ENCODE data around the gene DNAJC6.

Gene DNAJC6

DNA sequence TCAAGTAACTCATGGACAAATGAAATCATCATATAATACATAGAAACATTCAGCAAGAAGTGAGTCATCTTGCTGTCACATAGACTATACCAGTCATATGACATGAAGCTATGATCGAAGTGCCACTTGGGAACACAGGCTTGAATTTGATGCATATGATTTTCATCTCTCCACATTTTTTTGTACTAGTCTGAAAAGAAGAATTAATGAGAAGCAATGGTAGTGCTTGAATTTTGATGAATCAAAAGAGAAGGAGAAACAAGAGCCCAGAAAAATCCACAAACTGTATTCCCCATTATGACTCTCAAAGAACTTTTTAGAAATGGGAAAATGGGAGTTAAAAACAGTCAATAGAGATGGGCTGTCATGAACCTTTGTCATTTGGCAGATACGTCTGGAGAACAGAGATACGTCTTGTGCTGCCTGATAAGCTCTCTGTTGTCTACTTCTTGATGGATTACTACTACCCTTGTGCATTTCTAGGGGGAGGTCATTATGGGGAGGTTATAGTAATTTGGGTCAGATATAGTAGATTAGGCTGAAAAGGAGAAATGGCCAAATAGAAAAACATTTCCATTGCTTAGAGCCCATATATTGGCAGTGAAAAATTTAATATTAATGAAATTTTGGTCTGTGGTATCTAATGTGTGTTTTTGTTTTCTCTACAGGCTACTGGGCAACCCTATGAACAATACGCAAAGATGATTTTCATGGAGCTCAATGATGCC lies 103.1 kb downstream of the DNAJC6 start:
- Histone ChIP-seq H3K9ac (no peak overlapping the region), H3K36me3 (ENCODE audit: insufficient read depth) (no peaks in the 10 kb centered on the region), H3K4me1 (ENCODE audit: low read depth, poor library complexity, severe bottlenecking) (no peaks in the 10 kb centered on the region), H3K79me2 (ENCODE audit: insufficient read depth, low read depth) (no peaks in the 10 kb centered on the region), H3K4me3 (IDR thresholded peaks at IDR 0.05; ENCODE audit: insufficient read depth, low read depth, low read length) (no peak overlapping the region), H3K4me2 (no peak overlapping the region), H2AFZ (ENCODE audit: low read depth) (no peak overlapping the region), H3K27me3 (ENCODE audit: insufficient read depth, low read depth) (no peaks in the 10 kb centered on the region), H3K27ac (no peak overlapping the region), H4K20me1 (ENCODE audit: insufficient read depth) (no peaks in the 10 kb centered on the region)
- TF ChIP-seq, protein P1, sequence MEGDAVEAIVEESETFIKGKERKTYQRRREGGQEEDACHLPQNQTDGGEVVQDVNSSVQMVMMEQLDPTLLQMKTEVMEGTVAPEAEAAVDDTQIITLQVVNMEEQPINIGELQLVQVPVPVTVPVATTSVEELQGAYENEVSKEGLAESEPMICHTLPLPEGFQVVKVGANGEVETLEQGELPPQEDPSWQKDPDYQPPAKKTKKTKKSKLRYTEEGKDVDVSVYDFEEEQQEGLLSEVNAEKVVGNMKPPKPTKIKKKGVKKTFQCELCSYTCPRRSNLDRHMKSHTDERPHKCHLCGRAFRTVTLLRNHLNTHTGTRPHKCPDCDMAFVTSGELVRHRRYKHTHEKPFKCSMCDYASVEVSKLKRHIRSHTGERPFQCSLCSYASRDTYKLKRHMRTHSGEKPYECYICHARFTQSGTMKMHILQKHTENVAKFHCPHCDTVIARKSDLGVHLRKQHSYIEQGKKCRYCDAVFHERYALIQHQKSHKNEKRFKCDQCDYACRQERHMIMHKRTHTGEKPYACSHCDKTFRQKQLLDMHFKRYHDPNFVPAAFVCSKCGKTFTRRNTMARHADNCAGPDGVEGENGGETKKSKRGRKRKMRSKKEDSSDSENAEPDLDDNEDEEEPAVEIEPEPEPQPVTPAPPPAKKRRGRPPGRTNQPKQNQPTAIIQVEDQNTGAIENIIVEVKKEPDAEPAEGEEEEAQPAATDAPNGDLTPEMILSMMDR (conservative IDR thresholded peaks at IDR 0.05; ENCODE audit: low read depth, low read length) = no peak

- Histone ChIP-seq H2AFZ (ENCODE audit: low read depth) (no peak overlapping the region), H3K4me2 (no peak overlapping the region), H3K36me3 (ENCODE audit: insufficient read depth) (no peaks in the 10 kb centered on the region), H3K27ac (no peak overlapping the region), H3K4me1 (ENCODE audit: low read depth, poor library complexity, severe bottlenecking) (no peaks in the 10 kb centered on the region), H3K9ac (no peak overlapping the region), H3K79me2 (ENCODE audit: insufficient read depth, low read depth) (no peaks in the 10 kb centered on the region), H3K27me3 (ENCODE audit: insufficient read depth, low read depth) (no peaks in the 10 kb centered on the region), H4K20me1 (ENCODE audit: insufficient read depth) (no peaks in the 10 kb centered on the region), H3K4me3 (IDR thresholded peaks at IDR 0.05; ENCODE audit: insufficient read depth, low read depth, low read length) (no peak overlapping the region)
- TF ChIP-seq, protein P1 (conservative IDR thresholded peaks at IDR 0.05; ENCODE audit: low read depth, low read length) = no peak
Measured at GRCh38 chr1:65412984-65413375, 103.6 kb downstream of the DNAJC6 start.

DNA sequence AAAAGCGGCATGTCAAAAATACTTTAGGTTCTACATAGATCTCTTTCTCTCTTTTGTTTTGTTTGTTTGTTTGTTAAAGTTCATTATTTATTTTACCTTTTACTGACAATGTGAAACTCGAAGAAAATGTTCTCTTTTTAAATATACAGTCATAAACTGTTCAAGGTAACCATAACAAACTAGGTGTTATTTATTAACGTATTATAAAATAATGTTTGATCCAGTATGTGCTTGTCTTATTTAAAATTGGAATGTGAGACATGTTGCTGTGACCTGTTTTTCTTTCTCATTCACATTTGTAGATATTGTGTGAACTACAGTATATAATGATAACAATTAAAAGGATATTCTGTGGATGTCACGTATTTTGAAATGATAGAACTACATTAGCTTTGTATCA lies 105.2 kb downstream of the DNAJC6 start:
- Histone ChIP-seq H3K4me3 (IDR thresholded peaks at IDR 0.05; ENCODE audit: insufficient read depth, low read depth, low read length) (no peak overlapping the region), H3K79me2 (ENCODE audit: insufficient read depth, low read depth) (no peaks in the 10 kb centered on the region), H3K36me3 (ENCODE audit: insufficient read depth) (no peaks in the 10 kb centered on the region), H3K27me3 (ENCODE audit: insufficient read depth, low read depth) (no peaks in the 10 kb centered on the region), H4K20me1 (ENCODE audit: insufficient read depth) (no peaks in the 10 kb centered on the region), H3K27ac (no peak overlapping the region), H3K4me1 (ENCODE audit: low read depth, poor library complexity, severe bottlenecking) (peaks cover 6% of the 10 kb centered on the region), H3K9ac (no peak overlapping the region), H3K4me2 (no peak overlapping the region), H2AFZ (ENCODE audit: low read depth) (no peak overlapping the region)
- TF ChIP-seq, protein P1 (conservative IDR thresholded peaks at IDR 0.05; ENCODE audit: low read depth, low read length) = no peak

- H3K79me2 ChIP-seq (ENCODE audit: insufficient read depth, low read depth) = no peaks in the 10 kb centered on the region; the same call in 1 of the 2 replicates
- no peak overlapping the region for H3K27ac ChIP-seq
- H4K20me1 ChIP-seq (ENCODE audit: insufficient read depth) = no peaks in the 10 kb centered on the region
- H2AFZ ChIP-seq (ENCODE audit: low read depth) = no peak overlapping the region
- H3K4me2 ChIP-seq = no peak overlapping the region
- peaks cover 10% of the 10 kb centered on the region for H3K4me1 ChIP-seq (ENCODE audit: low read depth, poor library complexity, severe bottlenecking)
- no peak overlapping the region for H3K4me3 ChIP-seq (IDR thresholded peaks at IDR 0.05; ENCODE audit: insufficient read depth, low read depth, low read length)
- H3K9ac ChIP-seq = no peak overlapping the region
- TF ChIP-seq, protein P1 (conservative IDR thresholded peaks at IDR 0.05; ENCODE audit: low read depth, low read length) = no peak
- no peaks in the 10 kb centered on the region for H3K27me3 ChIP-seq (ENCODE audit: insufficient read depth, low read depth)
- no peaks in the 10 kb centered on the region for H3K36me3 ChIP-seq (ENCODE audit: insufficient read depth)
Measured at GRCh38 chr1:65416767-65417166, 107.4 kb downstream of the DNAJC6 start.

All from KMS-11 (cell line).